Measurements from ENCODE around the gene LYRM1.

The LYRM1 gene

GRCh38 chr16:20901436-20902112, 1.0 kb downstream of the LYRM1 start:
- Histone ChIP-seq H3K4me3 (ENCODE audit: insufficient read depth, low read depth, low read length) (peak overlapping the region; percentile 93), H3K9me3 (ENCODE audit: control insufficient read depth, low read length) (no peaks in the 10 kb centered on the region), H3K4me1 (ENCODE audit: control insufficient read depth, insufficient read depth, low read length) (no peaks in the 10 kb centered on the region), H3K27ac (ENCODE audit: insufficient read depth, low read depth, low read length, poor library complexity, severe bottlenecking) (peak overlapping the region; percentile 98), H3K27me3 (ENCODE audit: control insufficient read depth, insufficient read depth, low read length, poor library complexity, severe bottlenecking) (no peaks in the 10 kb centered on the region), H3K36me3 (ENCODE audit: control insufficient read depth, insufficient read depth, low read length) (no peaks in the 10 kb centered on the region)
- 45 to 48% methylated on average over 27 of the region's 27 CpGs for WGBS, 2 experiments

DNA sequence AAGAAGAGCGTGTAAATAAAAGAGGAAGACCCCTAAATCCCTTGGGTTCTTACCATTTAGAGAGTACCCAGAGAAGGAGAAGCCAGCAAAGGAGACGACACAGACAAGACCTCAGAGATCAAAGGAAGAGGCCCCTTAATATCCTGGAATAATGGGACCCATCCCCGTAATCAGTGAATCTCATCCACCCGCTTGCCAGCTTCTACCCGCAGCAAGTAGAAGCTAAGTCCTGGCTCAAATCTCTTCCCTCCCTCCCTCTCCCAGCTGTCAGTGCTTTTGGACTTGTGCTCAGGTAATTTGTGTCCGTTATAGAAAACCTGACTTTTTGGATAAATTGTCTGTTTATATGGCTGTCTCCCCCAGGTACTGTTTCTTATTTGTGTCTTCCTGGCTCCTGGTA, 1.9 kb downstream of the LYRM1 start:
- no peaks in the 10 kb centered on the region for H3K9me3 ChIP-seq (ENCODE audit: control insufficient read depth, low read length)
- H3K4me3 ChIP-seq (ENCODE audit: insufficient read depth, low read depth, low read length), result no peak overlapping the region
- H3K27me3 ChIP-seq (ENCODE audit: control insufficient read depth, insufficient read depth, low read length, poor library complexity, severe bottlenecking), result no peaks in the 10 kb centered on the region
- no peaks in the 10 kb centered on the region for H3K36me3 ChIP-seq (ENCODE audit: control insufficient read depth, insufficient read depth, low read length)
- H3K27ac ChIP-seq (ENCODE audit: insufficient read depth, low read depth, low read length, poor library complexity, severe bottlenecking), result no peak overlapping the region
- no peaks in the 10 kb centered on the region for H3K4me1 ChIP-seq (ENCODE audit: control insufficient read depth, insufficient read depth, low read length)
- WGBS, 2 experiments, result 89 to 92% methylated on average over 6 of the region's 6 CpGs

GRCh38 chr16:20903116-20903898, 2.7 kb downstream of the LYRM1 start:
- H3K4me1 ChIP-seq (ENCODE audit: control insufficient read depth, insufficient read depth, low read length), result no peaks in the 10 kb centered on the region
- H3K27me3 ChIP-seq (ENCODE audit: control insufficient read depth, insufficient read depth, low read length, poor library complexity, severe bottlenecking), result no peaks in the 10 kb centered on the region
- H3K9me3 ChIP-seq (ENCODE audit: control insufficient read depth, low read length), result no peaks in the 10 kb centered on the region
- 92% methylated on average over 5 of the region's 5 CpGs for WGBS, 2 experiments
- no peaks in the 10 kb centered on the region for H3K36me3 ChIP-seq (ENCODE audit: control insufficient read depth, insufficient read depth, low read length)
- no peak overlapping the region for H3K27ac ChIP-seq (ENCODE audit: insufficient read depth, low read depth, low read length, poor library complexity, severe bottlenecking)
- no peak overlapping the region for H3K4me3 ChIP-seq (ENCODE audit: insufficient read depth, low read depth, low read length)

DNA sequence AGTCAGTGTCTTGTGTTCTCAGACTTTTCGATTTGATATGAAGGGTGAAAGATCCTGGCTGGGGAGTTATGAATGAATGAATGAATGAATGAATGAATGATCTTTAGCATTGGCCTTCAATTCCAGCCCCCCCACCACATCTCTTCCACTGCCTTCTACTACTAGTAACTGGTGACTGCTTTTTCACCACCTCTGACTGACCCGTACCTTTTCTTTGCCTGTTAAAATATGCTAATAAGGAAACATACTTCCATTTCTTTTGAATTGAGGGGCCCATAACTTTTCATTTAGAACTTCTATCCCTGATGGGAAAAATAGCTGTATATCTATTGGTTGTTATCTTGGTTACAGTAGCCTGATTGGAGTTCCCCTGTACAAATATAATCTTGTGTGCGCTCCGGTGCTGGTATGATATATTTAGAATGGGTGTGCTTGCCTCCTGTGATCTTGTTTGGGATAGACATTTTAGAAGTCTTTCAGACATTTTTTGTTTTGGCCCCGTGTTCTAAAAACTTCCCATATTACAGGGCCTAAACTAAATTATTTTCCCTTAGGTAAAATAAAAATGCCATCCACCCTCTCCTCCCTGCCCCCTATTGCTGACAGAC, 3.4 kb downstream of the LYRM1 start:
- H3K4me1 ChIP-seq (ENCODE audit: control insufficient read depth, insufficient read depth, low read length), result no peaks in the 10 kb centered on the region
- no peaks in the 10 kb centered on the region for H3K36me3 ChIP-seq (ENCODE audit: control insufficient read depth, insufficient read depth, low read length)
- H3K27me3 ChIP-seq (ENCODE audit: control insufficient read depth, insufficient read depth, low read length, poor library complexity, severe bottlenecking), result no peaks in the 10 kb centered on the region
- no peak overlapping the region for H3K27ac ChIP-seq (ENCODE audit: insufficient read depth, low read depth, low read length, poor library complexity, severe bottlenecking)
- no peaks in the 10 kb centered on the region for H3K9me3 ChIP-seq (ENCODE audit: control insufficient read depth, low read length)
- 69 to 79% methylated on average over 4 to 5 of the region's 5 CpGs for WGBS, 2 experiments
- no peak overlapping the region for H3K4me3 ChIP-seq (ENCODE audit: insufficient read depth, low read depth, low read length)

DNA sequence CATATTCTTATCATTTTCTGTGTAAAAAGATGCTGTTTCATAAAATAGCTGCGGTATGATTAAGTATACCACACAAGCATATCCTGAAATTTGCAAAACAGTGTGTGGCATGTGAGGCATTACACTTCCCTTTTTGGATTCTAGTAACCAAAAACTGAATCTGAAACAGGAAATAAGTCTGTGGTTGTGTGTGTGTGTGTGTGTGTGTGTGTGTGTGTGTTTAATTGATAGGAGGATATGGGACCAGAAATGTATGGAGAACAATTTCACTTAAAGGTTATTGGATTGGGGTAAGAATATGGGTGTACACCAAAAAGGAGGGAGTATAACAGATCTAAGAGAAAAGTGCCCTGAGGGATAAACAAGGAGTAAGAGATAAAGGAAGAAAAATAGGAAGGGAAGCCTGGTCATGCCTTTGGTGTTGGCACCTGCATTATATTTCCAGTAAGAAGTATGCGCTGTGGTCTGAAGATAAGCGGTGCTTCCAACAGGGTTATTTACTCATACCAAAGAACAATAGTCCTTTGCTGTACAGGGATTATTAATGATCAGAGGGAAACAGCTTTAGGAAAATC, 4.0 kb downstream of the LYRM1 start:
- Histone ChIP-seq H3K36me3 (ENCODE audit: control insufficient read depth, insufficient read depth, low read length) (no peaks in the 10 kb centered on the region), H3K27me3 (ENCODE audit: control insufficient read depth, insufficient read depth, low read length, poor library complexity, severe bottlenecking) (no peaks in the 10 kb centered on the region), H3K27ac (ENCODE audit: insufficient read depth, low read depth, low read length, poor library complexity, severe bottlenecking) (no peak overlapping the region), H3K4me1 (ENCODE audit: control insufficient read depth, insufficient read depth, low read length) (no peaks in the 10 kb centered on the region), H3K9me3 (ENCODE audit: control insufficient read depth, low read length) (no peaks in the 10 kb centered on the region), H3K4me3 (ENCODE audit: insufficient read depth, low read depth, low read length) (no peak overlapping the region)
- 92 to 97% methylated on average over 3 of the region's 3 CpGs for WGBS, 2 experiments

DNA sequence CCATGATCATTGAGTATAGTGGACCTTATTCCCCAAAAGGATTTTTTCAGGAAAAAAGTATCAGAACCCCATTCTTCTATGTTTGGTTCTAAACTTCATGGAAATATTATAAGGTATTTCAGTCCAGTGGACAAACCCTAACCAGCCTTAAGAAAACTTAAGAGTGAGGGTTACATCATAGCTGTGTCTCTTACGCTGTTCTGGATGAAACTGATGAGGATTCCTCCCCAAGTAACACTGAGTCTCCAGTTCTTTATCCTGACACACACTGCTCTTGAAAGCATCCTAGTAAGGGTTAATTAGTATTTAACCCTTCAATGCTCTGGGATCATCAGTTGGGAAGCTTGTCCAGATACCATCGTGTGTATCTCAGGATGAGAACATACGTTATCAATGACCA, 5.0 kb downstream of the LYRM1 start:
- Histone ChIP-seq H3K36me3 (ENCODE audit: control insufficient read depth, insufficient read depth, low read length) (no peaks in the 10 kb centered on the region), H3K4me3 (ENCODE audit: insufficient read depth, low read depth, low read length) (no peak overlapping the region)
- WGBS, 2 experiments, result 94 to 100% methylated on average over 1 to 3 of the region's 3 CpGs

DNA sequence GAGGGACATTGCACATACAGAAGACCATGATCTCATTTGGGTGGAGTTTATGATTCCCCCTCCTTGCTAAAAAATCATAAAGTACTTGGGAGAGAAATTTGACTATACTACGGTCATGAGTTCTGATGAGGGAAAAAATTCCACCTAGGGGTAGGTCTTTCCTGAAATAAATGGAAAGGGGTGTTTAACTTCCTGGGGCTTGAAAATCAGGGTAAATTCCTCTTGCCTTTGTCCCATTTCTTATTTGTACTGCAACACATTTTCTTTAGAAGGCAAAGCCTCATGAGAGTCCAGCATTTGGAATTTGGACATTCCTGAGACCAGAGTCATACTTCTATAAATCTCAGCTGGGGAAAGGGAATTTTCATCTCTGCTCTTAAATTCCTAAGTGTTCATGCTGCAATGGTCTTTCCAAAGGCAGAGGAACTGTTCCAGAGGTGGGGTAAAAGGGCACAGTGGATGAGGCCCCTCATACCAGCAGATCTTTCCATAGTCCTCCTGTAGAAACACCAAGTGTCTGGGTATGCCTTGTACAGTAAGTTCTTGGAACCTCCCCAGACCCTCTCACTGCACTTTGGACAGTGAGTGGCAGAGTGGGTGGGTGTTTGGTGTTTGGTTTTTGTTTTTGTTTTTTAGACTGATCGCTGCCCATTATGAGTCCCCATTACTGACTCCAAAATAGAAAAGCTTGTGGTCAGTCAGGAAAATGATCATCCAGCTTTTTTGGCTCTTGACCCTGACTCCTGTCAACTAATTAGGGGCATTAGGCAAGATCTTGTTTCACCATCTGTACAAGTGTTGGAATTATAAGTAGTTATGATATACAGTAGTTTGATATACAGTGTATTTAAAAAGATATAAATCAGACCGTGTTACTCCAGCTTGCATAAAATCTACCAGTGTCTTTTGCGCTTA, 6.0 kb downstream of the LYRM1 start:
- Histone ChIP-seq H3K4me1 (ENCODE audit: control insufficient read depth, insufficient read depth, low read length) (no peaks in the 10 kb centered on the region), H3K4me3 (ENCODE audit: insufficient read depth, low read depth, low read length) (no peak overlapping the region), H3K36me3 (ENCODE audit: control insufficient read depth, insufficient read depth, low read length) (no peaks in the 10 kb centered on the region), H3K27me3 (ENCODE audit: control insufficient read depth, insufficient read depth, low read length, poor library complexity, severe bottlenecking) (no peaks in the 10 kb centered on the region), H3K9me3 (ENCODE audit: control insufficient read depth, low read length) (no peaks in the 10 kb centered on the region), H3K27ac (ENCODE audit: insufficient read depth, low read depth, low read length, poor library complexity, severe bottlenecking) (no peak overlapping the region)
- WGBS, 2 experiments, result 95 to 98% methylated on average over 4 of the region's 4 CpGs

More for the DNA sequence above, 5.0 kb downstream of the LYRM1 start:
- H3K27me3 ChIP-seq (ENCODE audit: control insufficient read depth, insufficient read depth, low read length, poor library complexity, severe bottlenecking), result no peaks in the 10 kb centered on the region
- no peak overlapping the region for H3K27ac ChIP-seq (ENCODE audit: insufficient read depth, low read depth, low read length, poor library complexity, severe bottlenecking)
- H3K9me3 ChIP-seq (ENCODE audit: control insufficient read depth, low read length), result no peaks in the 10 kb centered on the region
- H3K4me1 ChIP-seq (ENCODE audit: control insufficient read depth, insufficient read depth, low read length), result no peaks in the 10 kb centered on the region

GRCh38 chr16:20910781-20911321, 10.3 kb downstream of the LYRM1 start:
- Histone ChIP-seq H3K4me1 (ENCODE audit: control insufficient read depth, insufficient read depth, low read length) (no peaks in the 10 kb centered on the region), H3K9me3 (ENCODE audit: control insufficient read depth, low read length) (no peaks in the 10 kb centered on the region), H3K36me3 (ENCODE audit: control insufficient read depth, insufficient read depth, low read length) (no peaks in the 10 kb centered on the region), H3K27ac (ENCODE audit: insufficient read depth, low read depth, low read length, poor library complexity, severe bottlenecking) (no peak overlapping the region), H3K27me3 (ENCODE audit: control insufficient read depth, insufficient read depth, low read length, poor library complexity, severe bottlenecking) (no peaks in the 10 kb centered on the region), H3K4me3 (ENCODE audit: insufficient read depth, low read depth, low read length) (no peak overlapping the region)
- 85 to 94% methylated on average over 2 of the region's 2 CpGs for WGBS, 2 experiments

DNA sequence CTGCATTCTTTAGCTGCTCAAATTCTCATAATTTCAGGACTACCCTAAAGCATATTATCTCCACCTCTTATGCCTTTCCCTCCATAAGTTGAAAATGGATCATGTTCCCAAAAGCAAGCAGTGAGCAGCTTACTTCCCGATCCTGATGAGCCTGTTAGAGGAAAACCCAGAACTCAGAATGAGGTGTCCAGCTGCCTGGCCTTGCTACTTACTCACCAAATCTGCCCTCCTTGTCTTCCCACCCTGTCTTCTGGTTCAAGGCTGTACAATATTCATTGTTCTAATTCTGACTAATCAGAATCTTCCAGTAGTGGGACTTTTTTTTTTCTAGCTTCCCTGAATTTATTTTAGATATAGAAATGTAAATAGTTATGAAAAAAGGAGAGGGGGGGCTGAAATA, 10.8 kb downstream of the LYRM1 start:
- Histone ChIP-seq H3K4me3 (ENCODE audit: insufficient read depth, low read depth, low read length) (no peak overlapping the region), H3K36me3 (ENCODE audit: control insufficient read depth, insufficient read depth, low read length) (no peaks in the 10 kb centered on the region), H3K9me3 (ENCODE audit: control insufficient read depth, low read length) (no peaks in the 10 kb centered on the region), H3K4me1 (ENCODE audit: control insufficient read depth, insufficient read depth, low read length) (no peaks in the 10 kb centered on the region), H3K27me3 (ENCODE audit: control insufficient read depth, insufficient read depth, low read length, poor library complexity, severe bottlenecking) (no peaks in the 10 kb centered on the region), H3K27ac (ENCODE audit: insufficient read depth, low read depth, low read length, poor library complexity, severe bottlenecking) (no peak overlapping the region)
- 89 to 91% methylated on average over 1 of the region's 1 CpG for whole genome bisulfite sequencing, 2 experiments

All from ectodermal cell (in vitro differentiated cells).